ENCODE results near the gene KSR1. TPM values are rescaled to one million over a fixed set of nuclear protein-coding genes. Genes with fewer than 3 reads are reported as not detected.

Gene KSR1
- total and polyA plus RNA-seq, 10 of the 15 experiments (the other 5 are each of a cell fraction or from before 2014, with no cell fraction given) = 0.97 to 66.6 (median 22.9) TPM

DNA sequence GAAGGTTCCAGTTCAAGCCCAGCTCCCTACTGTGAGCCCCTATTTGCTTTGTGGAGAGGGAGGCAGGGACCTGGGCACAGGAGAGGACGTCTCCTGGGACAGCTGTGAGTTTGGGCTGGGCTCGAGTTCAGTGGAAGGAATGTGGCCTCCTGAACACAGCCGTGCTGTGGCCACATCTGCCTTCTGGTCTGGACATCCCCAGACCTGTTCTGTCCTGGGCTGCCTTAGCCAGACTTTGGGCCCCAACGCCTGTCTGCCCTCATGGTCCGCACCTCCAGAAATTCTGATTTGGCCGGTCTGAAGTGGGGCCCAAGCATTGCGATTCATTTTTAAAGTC is 114.3 kb downstream of the KSR1 start (continued):
- TF ChIP-seq, protein P1, sequence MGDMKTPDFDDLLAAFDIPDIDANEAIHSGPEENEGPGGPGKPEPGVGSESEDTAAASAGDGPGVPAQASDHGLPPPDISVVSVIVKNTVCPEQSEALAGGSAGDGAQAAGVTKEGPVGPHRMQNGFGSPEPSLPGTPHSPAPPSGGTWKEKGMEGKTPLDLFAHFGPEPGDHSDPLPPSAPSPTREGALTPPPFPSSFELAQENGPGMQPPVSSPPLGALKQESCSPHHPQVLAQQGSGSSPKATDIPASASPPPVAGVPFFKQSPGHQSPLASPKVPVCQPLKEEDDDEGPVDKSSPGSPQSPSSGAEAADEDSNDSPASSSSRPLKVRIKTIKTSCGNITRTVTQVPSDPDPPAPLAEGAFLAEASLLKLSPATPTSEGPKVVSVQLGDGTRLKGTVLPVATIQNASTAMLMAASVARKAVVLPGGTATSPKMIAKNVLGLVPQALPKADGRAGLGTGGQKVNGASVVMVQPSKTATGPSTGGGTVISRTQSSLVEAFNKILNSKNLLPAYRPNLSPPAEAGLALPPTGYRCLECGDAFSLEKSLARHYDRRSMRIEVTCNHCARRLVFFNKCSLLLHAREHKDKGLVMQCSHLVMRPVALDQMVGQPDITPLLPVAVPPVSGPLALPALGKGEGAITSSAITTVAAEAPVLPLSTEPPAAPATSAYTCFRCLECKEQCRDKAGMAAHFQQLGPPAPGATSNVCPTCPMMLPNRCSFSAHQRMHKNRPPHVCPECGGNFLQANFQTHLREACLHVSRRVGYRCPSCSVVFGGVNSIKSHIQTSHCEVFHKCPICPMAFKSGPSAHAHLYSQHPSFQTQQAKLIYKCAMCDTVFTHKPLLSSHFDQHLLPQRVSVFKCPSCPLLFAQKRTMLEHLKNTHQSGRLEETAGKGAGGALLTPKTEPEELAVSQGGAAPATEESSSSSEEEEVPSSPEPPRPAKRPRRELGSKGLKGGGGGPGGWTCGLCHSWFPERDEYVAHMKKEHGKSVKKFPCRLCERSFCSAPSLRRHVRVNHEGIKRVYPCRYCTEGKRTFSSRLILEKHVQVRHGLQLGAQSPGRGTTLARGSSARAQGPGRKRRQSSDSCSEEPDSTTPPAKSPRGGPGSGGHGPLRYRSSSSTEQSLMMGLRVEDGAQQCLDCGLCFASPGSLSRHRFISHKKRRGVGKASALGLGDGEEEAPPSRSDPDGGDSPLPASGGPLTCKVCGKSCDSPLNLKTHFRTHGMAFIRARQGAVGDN (IDR thresholded peaks at IDR 0.05) = no peak
- no peak for TF ChIP-seq ATF7 (IDR thresholded peaks at IDR 0.05; ENCODE audit: low read depth)
- no peak for TF ChIP-seq BMI1 (IDR thresholded peaks at IDR 0.05; ENCODE audit: borderline replicate concordance)
- TF ChIP-seq NRF1 (conservative IDR thresholded peaks at IDR 0.05; ENCODE audit: low read depth, low read length) = no peak
- TF ChIP-seq NR2C2 (IDR thresholded peaks at IDR 0.05; ENCODE audit: borderline replicate concordance, control insufficient read depth, insufficient read length, low read depth) = no peak
- TF ChIP-seq TCF12 (IDR thresholded peaks at IDR 0.05; ENCODE audit: low read depth, low read length) = no peak
- TF ChIP-seq, protein P2, sequence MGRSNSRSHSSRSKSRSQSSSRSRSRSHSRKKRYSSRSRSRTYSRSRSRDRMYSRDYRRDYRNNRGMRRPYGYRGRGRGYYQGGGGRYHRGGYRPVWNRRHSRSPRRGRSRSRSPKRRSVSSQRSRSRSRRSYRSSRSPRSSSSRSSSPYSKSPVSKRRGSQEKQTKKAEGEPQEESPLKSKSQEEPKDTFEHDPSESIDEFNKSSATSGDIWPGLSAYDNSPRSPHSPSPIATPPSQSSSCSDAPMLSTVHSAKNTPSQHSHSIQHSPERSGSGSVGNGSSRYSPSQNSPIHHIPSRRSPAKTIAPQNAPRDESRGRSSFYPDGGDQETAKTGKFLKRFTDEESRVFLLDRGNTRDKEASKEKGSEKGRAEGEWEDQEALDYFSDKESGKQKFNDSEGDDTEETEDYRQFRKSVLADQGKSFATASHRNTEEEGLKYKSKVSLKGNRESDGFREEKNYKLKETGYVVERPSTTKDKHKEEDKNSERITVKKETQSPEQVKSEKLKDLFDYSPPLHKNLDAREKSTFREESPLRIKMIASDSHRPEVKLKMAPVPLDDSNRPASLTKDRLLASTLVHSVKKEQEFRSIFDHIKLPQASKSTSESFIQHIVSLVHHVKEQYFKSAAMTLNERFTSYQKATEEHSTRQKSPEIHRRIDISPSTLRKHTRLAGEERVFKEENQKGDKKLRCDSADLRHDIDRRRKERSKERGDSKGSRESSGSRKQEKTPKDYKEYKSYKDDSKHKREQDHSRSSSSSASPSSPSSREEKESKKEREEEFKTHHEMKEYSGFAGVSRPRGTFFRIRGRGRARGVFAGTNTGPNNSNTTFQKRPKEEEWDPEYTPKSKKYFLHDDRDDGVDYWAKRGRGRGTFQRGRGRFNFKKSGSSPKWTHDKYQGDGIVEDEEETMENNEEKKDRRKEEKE (IDR thresholded peaks at IDR 0.05) = no peak
- no peak for TF ChIP-seq NFYA (IDR thresholded peaks at IDR 0.05; ENCODE audit: borderline replicate concordance, low read depth, low read length)
- no peak for TF ChIP-seq BCL11A (IDR thresholded peaks at IDR 0.05; ENCODE audit: low read depth, low read length)

Data from GM12878 (cell line).